HAP-1 (cell line): ENCODE data around the gene NDOR1.

Experiments
- DNase-seq, 2 experiments: peaks; one replicate each; pipeline ENCODE4 v3.0.0-alpha.2; 2016 to 2020; ENCODE audit warnings: low spot score in 2 of 2
- H3K27me3 ChIP-seq: fragments of 250-450 bp; sonication (Bioruptor Pico); 2 replicates; pipeline ENCODE4 v1.5.1; 2020; ENCODE audit warnings: low read depth, mild to moderate bottlenecking, moderate library complexity
- H3K36me3 ChIP-seq: fragments of 250-450 bp; sonication (Bioruptor Pico); replicated peaks from 2 replicates; pipeline ENCODE4 v1.5.1; 2020; ENCODE audit warnings: mild to moderate bottlenecking
- H3K4me1 ChIP-seq: fragments of 250-450 bp; sonication (Bioruptor Pico); 2 replicates; pipeline ENCODE4 v1.5.1; 2020; ENCODE audit warnings: mild to moderate bottlenecking
- H3K4me3 ChIP-seq: fragments of 250-450 bp; sonication (Bioruptor Pico); 2 replicates; pipeline ENCODE4 v1.5.1; 2020; ENCODE audit warnings: mild to moderate bottlenecking, moderate library complexity
- H3K9me3 ChIP-seq: fragments of 250-450 bp; sonication (Bioruptor Pico); 2 replicates; pipeline ENCODE4 v1.5.1; 2020; ENCODE audit warnings: mild to moderate bottlenecking, moderate library complexity
- in situ Hi-C: fragments of 300-500 bp; cut with MboI; formaldehyde crosslinking; loops from 3 replicates; pipeline ENCODE4 v1.14.3; 2020; ENCODE audit warnings: low sequenced_read_pairs, inconsistent platforms, mixed read lengths

The NDOR1 gene

DNA sequence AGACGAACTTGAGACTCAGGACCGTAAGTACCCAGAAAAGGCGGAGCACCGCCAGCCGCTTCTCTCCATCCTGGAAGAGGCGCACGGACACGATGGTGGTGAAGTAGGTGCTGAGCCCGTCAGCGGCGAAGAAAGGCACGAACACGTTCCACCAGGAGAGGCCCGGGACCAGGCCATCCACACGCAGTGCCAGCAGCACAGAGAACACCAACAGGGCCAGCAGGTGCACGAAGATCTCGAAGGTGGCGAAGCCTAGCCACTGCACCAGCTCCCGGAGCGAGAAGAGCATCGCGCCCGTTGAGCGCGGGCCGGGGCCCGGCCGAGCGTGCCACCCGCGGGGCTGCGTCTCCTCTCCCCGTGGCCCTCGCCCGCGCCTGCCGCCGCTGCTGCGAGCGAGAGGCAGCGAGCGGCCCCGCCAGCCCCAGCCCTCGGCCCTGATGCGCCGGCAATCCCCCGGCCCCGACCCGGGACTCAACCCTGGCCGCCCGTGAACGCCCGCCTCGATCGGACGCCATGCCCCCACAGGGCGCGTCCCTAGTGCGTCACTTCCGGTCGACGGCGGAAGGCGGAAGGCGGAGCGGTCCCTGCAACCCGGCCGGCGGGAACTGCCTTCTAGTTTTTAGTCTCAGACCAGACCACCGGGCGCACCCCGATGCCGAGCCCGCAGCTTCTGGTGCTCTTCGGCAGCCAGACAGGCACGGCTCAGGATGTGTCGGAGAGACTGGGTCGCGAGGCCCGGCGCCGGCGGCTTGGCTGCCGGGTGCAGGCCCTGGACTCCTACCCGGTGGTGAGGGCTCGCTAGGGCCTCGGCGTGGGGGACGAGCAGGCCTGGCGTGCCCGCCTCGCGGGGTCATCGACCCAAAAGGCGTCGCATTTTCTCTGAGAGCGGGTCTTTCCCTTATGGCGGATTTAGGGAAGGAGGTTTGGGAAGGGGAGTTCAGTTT, at the start of gene NDOR1, which contains the start of gene TMEM203:
TSS of gene NDOR1 (plus strand) at position 575 of the 944 bp plus-strand sequence. CDS start at position 653, 78 bp downstream.
TSS of gene TMEM203 (minus strand) at position 523 of the 944 bp plus-strand sequence. CDS start at position 289, 234 bp downstream.
- Histone ChIP-seq H3K27me3 (no peaks in the 10 kb centered on the region), H3K4me1 (peaks cover 23% of the 10 kb centered on the region), H3K4me3 (peak within 1 kb of the TSS; percentile 90), H3K9me3 (no peaks in the 10 kb centered on the region), H3K36me3 (peaks cover 21% of the 10 kb centered on the region)
- in situ Hi-C loops, result no loop called here
- DNase-seq, result peak; percentile 60 to 95

DNA sequence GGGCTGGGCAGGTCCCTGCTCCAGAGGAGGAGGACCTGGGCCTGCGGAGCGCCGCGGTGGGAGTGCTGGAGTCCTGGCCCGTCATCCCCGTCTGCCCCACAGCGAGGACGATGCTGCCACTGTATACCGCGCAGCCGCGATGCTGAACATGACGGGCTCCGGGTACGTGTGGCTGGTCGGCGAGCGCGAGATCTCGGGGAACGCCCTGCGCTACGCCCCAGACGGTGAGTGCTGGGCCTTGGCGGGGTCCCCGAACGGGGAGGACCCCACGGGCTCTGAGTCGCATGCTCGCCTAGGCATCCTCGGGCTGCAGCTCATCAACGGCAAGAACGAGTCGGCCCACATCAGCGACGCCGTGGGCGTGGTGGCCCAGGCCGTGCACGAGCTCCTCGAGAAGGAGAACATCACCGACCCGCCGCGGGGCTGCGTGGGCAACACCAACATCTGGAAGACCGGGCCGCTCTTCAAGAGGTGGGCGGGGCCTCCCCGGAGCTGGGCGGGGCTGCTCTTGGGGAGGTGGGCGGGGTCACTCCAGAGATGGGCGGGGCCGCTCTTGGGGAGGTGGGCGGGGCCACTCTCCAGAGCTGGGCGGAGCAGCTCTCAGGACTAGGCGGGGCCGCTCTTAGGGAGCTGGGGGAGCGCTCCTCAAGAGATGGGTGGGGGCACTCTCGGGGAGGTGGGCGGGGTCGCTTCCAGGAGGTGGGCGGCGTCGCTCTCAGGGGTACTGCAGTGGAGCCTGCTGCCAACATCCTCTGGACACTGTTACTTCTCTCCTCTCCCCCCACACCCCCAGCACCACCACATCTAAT, 48.7 kb upstream of the NDOR1 start:
- Histone ChIP-seq H3K27me3 (peaks cover 38% of the 10 kb centered on the region), H3K9me3 (no peaks in the 10 kb centered on the region), H3K4me3 (peak overlapping the region; percentile 17), H3K4me1 (no peaks in the 10 kb centered on the region; the same call in 1 of the 2 replicates), H3K36me3 (no peaks in the 10 kb centered on the region)
- in situ Hi-C loops, result no loop called here
- DNase-seq, result peak in 1 of 2 experiments; percentile 73

DNA sequence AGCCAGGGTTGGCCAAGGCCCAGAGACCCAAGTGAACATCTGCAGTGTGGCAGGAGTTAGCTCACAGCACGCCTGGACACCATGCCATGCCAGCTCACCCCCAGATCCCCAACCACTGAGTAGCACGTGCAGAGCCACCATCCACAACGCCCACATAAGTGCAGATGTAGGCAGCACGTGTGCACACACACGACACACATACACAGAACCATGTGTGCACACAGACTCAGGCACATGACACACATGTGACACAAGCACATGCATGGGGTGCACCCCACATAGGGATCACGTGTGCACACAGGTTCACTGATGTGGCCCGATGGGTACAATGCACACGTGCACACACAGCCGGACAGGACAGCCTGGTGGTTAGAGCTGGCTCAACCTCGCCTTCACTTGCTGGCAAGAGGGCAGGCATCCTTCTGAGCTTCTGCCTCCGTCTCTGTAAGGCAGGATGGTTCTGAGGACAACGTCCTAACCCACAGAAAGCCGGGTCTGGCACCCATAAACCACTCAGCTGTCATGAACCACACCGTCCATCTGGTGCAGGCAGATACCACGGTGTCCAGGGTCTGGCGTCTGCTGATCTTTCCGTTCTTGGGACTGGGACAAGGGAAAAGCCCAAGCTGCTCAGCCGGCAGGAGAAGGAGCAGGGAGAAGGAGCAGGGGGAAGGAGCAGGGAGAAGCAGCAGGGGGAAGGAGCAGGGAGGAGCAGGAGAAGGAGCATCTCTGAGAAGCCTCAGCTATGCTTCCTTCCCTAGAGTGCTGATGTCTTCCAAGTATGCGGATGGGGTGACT, 47.7 kb upstream of the NDOR1 start:
- no peaks in the 10 kb centered on the region; the same call in 1 of the 2 replicates for H3K4me1 ChIP-seq
- in situ Hi-C loops, result no loop called here

DNA sequence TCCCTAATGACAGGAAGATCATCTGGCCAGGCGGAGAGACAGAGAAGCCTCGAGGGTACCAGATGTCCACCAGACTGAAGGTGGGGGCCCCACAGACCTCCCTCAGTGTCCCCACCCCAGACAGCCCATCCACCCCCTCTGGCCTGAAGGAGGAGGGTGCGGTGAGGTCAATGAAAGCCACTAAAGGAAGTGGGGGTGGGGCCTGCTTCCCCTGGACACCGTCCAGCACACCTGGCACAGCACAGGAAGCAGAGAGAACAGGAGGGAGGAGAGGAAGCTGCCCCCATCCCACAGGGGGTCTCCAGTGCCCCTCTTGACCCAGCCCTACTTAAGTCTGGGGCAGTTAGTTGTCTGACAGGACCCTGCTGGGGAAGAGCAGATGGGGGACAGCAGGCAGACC, 46.9 kb upstream of the NDOR1 start:
- H3K9me3 ChIP-seq, result no peaks in the 10 kb centered on the region
- no peaks in the 10 kb centered on the region; the same call in 1 of the 2 replicates for H3K4me1 ChIP-seq
- H3K36me3 ChIP-seq, result no peaks in the 10 kb centered on the region
- H3K4me3 ChIP-seq, result no peak overlapping the region
- in situ Hi-C loops, result no loop called here
- peaks cover 38% of the 10 kb centered on the region for H3K27me3 ChIP-seq
- DNase-seq, result no peak

More for the DNA sequence above, 47.7 kb upstream of the NDOR1 start:
- no peak for DNase-seq
- H3K9me3 ChIP-seq, result no peaks in the 10 kb centered on the region
- H3K4me3 ChIP-seq, result no peak overlapping the region
- no peaks in the 10 kb centered on the region for H3K36me3 ChIP-seq
- peaks cover 38% of the 10 kb centered on the region for H3K27me3 ChIP-seq

DNA sequence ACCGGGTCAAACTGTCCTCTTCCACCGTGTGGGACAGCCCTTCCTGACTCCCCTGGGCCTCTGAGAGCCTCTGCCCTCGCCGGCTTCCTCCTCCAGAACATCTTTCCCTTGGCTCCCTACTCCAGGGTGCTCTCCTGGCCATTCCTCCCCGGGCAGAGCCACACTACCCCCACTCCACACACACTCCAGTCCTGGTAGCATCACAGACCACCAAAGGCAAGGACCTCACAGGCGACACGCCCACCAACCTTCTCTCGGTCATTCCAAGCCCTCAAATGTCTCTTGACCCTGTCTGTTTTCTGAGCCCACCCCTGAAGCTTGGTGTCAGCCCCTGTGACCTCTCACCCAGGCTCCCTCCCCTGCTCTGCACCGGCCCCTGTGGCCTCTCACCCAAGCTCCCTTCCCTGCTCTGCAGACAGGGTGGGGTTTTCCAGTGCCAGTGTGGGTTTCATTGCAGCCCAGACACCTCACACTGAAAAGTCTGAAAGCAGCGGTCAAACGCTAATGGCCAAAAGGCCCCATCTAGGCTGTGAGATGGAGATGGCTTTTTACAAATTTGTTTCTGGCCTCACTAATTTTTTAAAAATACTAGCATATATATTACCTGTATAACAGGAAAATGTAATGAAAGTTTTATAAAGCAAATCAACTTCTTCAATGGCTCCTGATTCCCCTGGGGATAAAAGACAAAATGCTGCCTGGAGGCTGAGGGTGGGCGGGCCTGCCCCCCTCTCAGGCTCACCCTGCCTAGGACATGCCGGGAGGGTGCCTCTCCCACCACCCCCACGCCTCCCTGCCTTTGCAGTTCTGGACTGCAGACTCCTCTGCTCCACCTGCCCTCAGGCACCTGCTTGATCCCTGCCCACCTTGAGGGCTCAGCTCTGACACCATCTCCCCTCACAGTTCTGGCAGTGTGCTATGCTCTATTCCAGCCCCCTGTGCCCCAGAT, 46.1 kb upstream of the NDOR1 start:
- Histone ChIP-seq H3K4me1 (no peaks in the 10 kb centered on the region; the same call in 1 of the 2 replicates), H3K9me3 (no peaks in the 10 kb centered on the region), H3K36me3 (no peaks in the 10 kb centered on the region), H3K27me3 (peaks cover 38% of the 10 kb centered on the region), H3K4me3 (no peak overlapping the region)
- no peak for DNase-seq
- in situ Hi-C loops, result no loop called here

DNA sequence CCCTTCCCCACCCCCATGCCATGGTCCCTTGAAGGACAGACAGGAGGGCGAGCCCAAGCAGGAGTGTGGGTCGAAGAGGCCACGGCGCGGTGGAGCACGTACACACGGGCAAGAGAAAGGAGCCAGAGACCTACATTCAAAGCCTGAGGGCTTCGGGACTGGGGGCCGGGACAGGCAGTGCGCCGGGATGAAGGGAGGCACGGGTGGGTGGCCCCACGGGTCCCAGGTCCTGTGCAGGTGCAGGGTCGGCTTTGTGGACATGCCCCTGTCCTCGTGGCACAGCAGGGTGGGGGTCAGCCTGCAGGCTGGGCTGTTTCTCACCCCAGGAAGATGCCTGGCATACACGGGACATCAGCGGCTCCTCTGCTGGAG, 45.5 kb upstream of the NDOR1 start:
- no peak for DNase-seq
- Histone ChIP-seq H3K9me3 (no peaks in the 10 kb centered on the region), H3K36me3 (no peaks in the 10 kb centered on the region), H3K4me1 (no peaks in the 10 kb centered on the region; the same call in 1 of the 2 replicates), H3K4me3 (no peak overlapping the region), H3K27me3 (peaks cover 40% of the 10 kb centered on the region)
- in situ Hi-C loops, result no loop called here

DNA sequence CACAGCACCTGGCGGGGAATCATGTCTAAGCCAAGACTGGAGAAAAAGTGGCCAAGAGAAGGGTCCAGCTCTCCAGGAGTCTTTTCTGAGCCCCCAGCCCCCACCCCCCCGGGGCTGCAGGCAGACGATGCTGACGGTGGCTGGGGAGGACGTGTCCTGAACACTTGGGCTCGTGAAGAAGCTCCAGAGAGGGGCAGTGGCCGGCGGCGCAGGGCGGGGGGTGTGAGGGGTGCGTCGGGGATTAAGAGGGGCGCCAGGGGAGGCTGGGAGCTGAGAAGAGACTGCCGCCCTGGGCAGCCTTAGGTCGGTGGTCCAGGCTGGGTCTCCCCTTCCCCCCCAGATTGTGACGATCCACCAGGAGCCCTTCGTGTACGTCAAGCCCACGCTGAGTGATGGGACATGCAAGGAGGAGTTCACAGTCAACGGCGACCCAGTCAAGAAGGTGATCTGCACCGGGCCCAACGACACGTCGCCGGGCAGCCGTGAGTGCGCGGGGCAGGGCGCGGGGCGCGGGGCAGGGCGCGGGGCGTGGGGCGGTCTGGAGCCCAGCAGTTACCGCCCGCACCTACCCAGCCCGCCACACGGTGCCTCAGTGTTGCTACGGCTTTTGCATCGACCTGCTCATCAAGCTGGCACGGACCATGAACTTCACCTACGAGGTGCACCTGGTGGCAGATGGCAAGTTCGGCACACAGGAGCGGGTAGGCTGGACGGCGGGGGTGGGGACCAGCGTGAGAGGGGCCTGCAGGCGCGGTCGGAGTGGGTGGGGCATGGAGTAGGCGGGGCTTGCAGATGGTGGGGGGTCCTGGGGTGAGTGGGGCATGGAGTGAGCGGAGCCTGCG, 44.6 kb upstream of the NDOR1 start:
- peaks cover 49% of the 10 kb centered on the region for H3K27me3 ChIP-seq
- no peaks in the 10 kb centered on the region; the same call in 1 of the 2 replicates for H3K4me1 ChIP-seq

DNA sequence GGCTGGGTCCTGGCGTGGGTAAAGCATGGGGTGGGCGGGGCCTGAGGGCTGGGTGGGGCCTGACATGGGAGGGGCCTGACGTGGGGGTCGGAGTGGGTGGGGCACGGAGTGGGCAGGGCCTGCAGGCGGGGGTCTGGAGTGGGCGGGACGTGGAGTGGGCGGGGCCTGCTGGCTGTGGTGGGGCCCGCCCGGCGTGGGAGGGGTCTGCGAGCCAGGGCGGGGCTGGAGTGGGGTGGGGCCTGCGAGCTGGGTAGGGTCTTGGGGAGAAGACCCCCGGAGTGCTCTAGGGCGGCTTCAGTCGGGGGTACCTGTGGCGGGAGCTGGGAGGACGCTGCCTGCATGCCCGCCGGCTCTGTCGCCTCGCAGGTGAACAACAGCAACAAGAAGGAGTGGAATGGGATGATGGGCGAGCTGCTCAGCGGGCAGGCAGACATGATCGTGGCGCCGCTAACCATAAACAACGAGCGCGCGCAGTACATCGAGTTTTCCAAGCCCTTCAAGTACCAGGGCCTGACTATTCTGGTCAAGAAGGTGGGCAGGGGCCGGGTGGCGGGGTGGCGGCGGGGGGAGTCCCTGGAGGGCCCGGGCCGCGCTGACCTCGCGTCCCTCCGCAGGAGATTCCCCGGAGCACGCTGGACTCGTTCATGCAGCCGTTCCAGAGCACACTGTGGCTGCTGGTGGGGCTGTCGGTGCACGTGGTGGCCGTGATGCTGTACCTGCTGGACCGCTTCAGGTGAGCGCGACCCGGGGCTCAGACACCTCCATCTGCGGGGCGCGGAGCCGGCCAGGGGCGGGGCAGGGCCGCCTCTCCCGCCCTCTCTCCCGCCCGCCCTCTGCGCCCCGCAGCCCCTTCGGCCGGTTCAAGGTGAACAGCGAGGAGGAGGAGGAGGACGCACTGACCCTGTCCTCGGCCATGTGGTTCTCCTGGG, 43.7 kb upstream of the NDOR1 start:
- H3K9me3 ChIP-seq, result no peaks in the 10 kb centered on the region
- in situ Hi-C loops, result no loop called here
- peak in 1 of 2 experiments; percentile 46 for DNase-seq
- H3K27me3 ChIP-seq, result peaks cover 58% of the 10 kb centered on the region
- no peaks in the 10 kb centered on the region for H3K4me1 ChIP-seq
- H3K4me3 ChIP-seq, result no peak overlapping the region
- H3K36me3 ChIP-seq, result no peaks in the 10 kb centered on the region

More for the DNA sequence above, 44.6 kb upstream of the NDOR1 start:
- DNase-seq, result no peak
- Histone ChIP-seq H3K9me3 (no peaks in the 10 kb centered on the region), H3K36me3 (no peaks in the 10 kb centered on the region), H3K4me3 (no peak overlapping the region)
- in situ Hi-C loops, result no loop called here

DNA sequence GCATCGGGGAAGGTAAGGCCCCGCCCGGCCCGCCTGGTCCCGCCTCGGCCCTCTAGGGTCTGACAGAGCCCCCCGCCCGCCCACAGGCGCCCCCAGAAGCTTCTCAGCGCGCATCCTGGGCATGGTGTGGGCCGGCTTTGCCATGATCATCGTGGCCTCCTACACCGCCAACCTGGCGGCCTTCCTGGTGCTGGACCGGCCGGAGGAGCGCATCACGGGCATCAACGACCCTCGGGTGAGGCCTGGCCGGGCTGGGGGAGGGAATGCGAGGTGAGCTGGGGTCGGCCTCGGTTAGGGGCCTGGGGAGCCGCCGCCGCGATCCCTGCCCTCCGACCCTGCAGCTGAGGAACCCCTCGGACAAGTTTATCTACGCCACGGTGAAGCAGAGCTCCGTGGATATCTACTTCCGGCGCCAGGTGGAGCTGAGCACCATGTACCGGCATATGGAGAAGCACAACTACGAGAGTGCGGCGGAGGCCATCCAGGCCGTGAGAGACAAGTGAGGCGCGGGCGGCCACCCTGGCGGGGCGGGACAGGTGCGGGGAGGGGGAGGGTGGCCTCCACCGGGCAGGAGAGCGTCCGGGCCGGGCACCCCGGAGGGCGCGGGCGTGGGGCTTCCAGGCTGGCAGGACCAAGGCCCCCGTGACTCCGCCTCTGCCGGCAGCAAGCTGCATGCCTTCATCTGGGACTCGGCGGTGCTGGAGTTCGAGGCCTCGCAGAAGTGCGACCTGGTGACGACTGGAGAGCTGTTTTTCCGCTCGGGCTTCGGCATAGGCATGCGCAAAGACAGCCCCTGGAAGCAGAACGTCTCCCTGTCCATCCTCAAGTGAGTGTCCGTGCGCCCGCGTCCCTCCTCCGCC, 42.8 kb upstream of the NDOR1 start:
- in situ Hi-C loops, result no loop called here
- H3K9me3 ChIP-seq, result no peaks in the 10 kb centered on the region
- no peak overlapping the region for H3K4me3 ChIP-seq
- no peak for DNase-seq
- H3K27me3 ChIP-seq, result peaks cover 58% of the 10 kb centered on the region
- H3K4me1 ChIP-seq, result no peaks in the 10 kb centered on the region
- H3K36me3 ChIP-seq, result no peaks in the 10 kb centered on the region

DNA sequence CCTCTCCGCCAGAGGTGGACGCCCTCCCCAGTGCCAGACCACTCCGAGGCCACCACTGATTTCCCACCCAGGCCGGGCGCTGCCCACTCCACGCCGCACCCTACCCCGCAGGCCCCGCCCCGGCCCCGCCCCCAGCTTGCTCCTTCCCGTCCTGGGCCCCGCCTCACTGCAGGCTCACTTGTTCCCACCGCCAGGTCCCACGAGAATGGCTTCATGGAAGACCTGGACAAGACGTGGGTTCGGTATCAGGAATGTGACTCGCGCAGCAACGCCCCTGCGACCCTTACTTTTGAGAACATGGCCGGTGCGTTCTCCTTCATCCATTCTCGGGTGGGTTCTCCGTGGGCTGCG, 42.2 kb upstream of the NDOR1 start:
- peak in 1 of 2 experiments; percentile 48 for DNase-seq
- no peak overlapping the region for H3K4me3 ChIP-seq
- no peaks in the 10 kb centered on the region for H3K9me3 ChIP-seq
- H3K4me1 ChIP-seq, result no peaks in the 10 kb centered on the region
- in situ Hi-C loops, result no loop called here
- no peaks in the 10 kb centered on the region for H3K36me3 ChIP-seq
- H3K27me3 ChIP-seq, result peaks cover 58% of the 10 kb centered on the region
